HepG2 (cell line): ENCODE results near the gene DOCK4. TPM values are rescaled to one million over a fixed set of nuclear protein-coding genes. Genes with fewer than 3 reads are reported as not detected.
A peak's percentile ranks its signal among the peaks of the same experiment; 100 is the strongest.

Source experiments
- AHR ChIP-seq: IDR thresholded peaks from 2 replicates; pipeline ENCODE4 v1.6.1; 2018; ENCODE audit warnings: missing genetic modification reagents, missing compliant biosample characterization
- HMG20A ChIP-seq: IDR thresholded peaks from 2 replicates; pipeline ENCODE4 v1.6.1; 2016; ENCODE audit warnings: borderline replicate concordance
- KDM2A ChIP-seq: sonication (generic); formaldehyde crosslinking; IDR thresholded peaks from 2 replicates; pipeline ENCODE4 v1.4.0; 2020; ENCODE audit warnings: low read depth, missing genetic modification reagents, borderline replicate concordance
- MAZ ChIP-seq, 2 experiments: sonication (generic) in 1 of 2; formaldehyde crosslinking in 1 of 2; IDR thresholded peaks; 2 replicates each; pipeline versions ENCODE4 v1.5.0 to v1.6.1; 2012 to 2020; ENCODE audit warnings: low read depth in 2 of 2, mild to moderate bottlenecking in 2 of 2, borderline replicate concordance in 1 of 2, improper control_type of control experiment in 1 of 2, low read length in 1 of 2, missing genetic modification reagents in 1 of 2, moderate library complexity in 1 of 2
- MTA3 ChIP-seq: sonication (generic); formaldehyde crosslinking; IDR thresholded peaks from 2 replicates; pipeline ENCODE4 v1.4.0; 2020; ENCODE audit warnings: missing genetic modification reagents
- NONO ChIP-seq, 2 experiments: fragments of 450-650 bp in 1 of 2; sonication (generic) in 1 of 2; formaldehyde crosslinking in 1 of 2; IDR thresholded peaks in 1 of 2; conservative IDR thresholded peaks in 1 of 2; 2 replicates each; pipeline versions ENCODE4 v1.6.1 to v1.8.0; 2017 to 2022; ENCODE audit warnings: mild to moderate bottlenecking in 1 of 2, missing genetic modification reagents in 1 of 2, moderate library complexity in 1 of 2
- NRL ChIP-seq: sonication (generic); formaldehyde crosslinking; IDR thresholded peaks from 2 replicates; pipeline ENCODE4 v1.5.0; 2020; ENCODE audit warnings: missing genetic modification reagents, mild to moderate bottlenecking, moderate library complexity, borderline replicate concordance
- ZMAT3 ChIP-seq: sonication (generic); formaldehyde crosslinking; conservative IDR thresholded peaks from 2 replicates; pipeline ENCODE4 v1.7.0; 2021; ENCODE audit warnings: missing genetic modification reagents
- ZNF367 ChIP-seq: sonication (generic); formaldehyde crosslinking; IDR thresholded peaks from 2 replicates; pipeline ENCODE4 v1.4.0; 2020; ENCODE audit warnings: missing genetic modification reagents, borderline replicate concordance
- ZNF382 ChIP-seq: sonication (generic); formaldehyde crosslinking; IDR thresholded peaks from 2 replicates; pipeline ENCODE4 v1.5.0; 2020; ENCODE audit warnings: missing genetic modification reagents, mild to moderate bottlenecking, borderline replicate concordance
- ZSCAN22 ChIP-seq: sonication (generic); formaldehyde crosslinking; IDR thresholded peaks from 2 replicates; pipeline ENCODE4 v1.4.0; 2020; ENCODE audit warnings: mild to moderate bottlenecking, missing genetic modification reagents
- ZSCAN31 ChIP-seq: sonication (generic); formaldehyde crosslinking; IDR thresholded peaks from 2 replicates; pipeline ENCODE4 v1.5.0; 2020; ENCODE audit warnings: low read depth, mild to moderate bottlenecking, missing genetic modification reagents
- polyA plus RNA-seq, 8 experiments: library from polyadenylated mRNA; depleted of rRNA in 3 of 8; stranded (reverse) in 7 of 8; unstranded in 1 of 8; fragments of >200 nt; fragmentation: Illumina TruSeq in 4 of 8; extraction: Trizol in 4 of 8; gene quantifications; 2 replicates each; pipeline versions ENCODE4 v1.2.1 to v1.2.3, GENCODE V29; 2011 to 2016; ENCODE audit warnings: low read depth in 4 of 8, missing spikeins in 1 of 8, mixed read lengths in 1 of 8; ENCODE audit not compliant: insufficient read depth in 1 of 8
- total RNA-seq, 5 experiments: library from RNA; depleted of rRNA; stranded (reverse); fragments of >200 nt; fragmentation: Illumina TruSeq; extraction: Trizol; gene quantifications; 2 replicates each; pipeline ENCODE4 v1.2.3, GENCODE V29; 2016; ENCODE audit warnings: low read depth in 1 of 5
- TF ChIP-seq, protein P1 (sequence below): sonication (generic); formaldehyde crosslinking; IDR thresholded peaks from 2 replicates; pipeline ENCODE4 v1.4.0; 2020; ENCODE audit warnings: missing genetic modification reagents, mild to moderate bottlenecking, borderline replicate concordance
- TF ChIP-seq, protein P2 (sequence below): sonication (generic); formaldehyde crosslinking; IDR thresholded peaks from 2 replicates; pipeline ENCODE4 v1.5.0; 2020; ENCODE audit warnings: missing genetic modification reagents
- TF ChIP-seq, protein P3 (sequence below): sonication (generic); formaldehyde crosslinking; IDR thresholded peaks from 2 replicates; pipeline ENCODE4 v1.9.0; 2021; ENCODE audit warnings: mild to moderate bottlenecking, missing genetic modification reagents
- TF ChIP-seq, protein P4 (sequence below): sonication (generic); formaldehyde crosslinking; IDR thresholded peaks from 2 replicates; pipeline ENCODE4 v1.4.0; 2020; ENCODE audit warnings: missing genetic modification reagents

The DOCK4 gene
- total and polyA plus RNA-seq, 2 of the 13 experiments (the other 11 are each of a cell fraction or from before 2014, with no cell fraction given): 13.5 to 17.4 TPM

DNA sequence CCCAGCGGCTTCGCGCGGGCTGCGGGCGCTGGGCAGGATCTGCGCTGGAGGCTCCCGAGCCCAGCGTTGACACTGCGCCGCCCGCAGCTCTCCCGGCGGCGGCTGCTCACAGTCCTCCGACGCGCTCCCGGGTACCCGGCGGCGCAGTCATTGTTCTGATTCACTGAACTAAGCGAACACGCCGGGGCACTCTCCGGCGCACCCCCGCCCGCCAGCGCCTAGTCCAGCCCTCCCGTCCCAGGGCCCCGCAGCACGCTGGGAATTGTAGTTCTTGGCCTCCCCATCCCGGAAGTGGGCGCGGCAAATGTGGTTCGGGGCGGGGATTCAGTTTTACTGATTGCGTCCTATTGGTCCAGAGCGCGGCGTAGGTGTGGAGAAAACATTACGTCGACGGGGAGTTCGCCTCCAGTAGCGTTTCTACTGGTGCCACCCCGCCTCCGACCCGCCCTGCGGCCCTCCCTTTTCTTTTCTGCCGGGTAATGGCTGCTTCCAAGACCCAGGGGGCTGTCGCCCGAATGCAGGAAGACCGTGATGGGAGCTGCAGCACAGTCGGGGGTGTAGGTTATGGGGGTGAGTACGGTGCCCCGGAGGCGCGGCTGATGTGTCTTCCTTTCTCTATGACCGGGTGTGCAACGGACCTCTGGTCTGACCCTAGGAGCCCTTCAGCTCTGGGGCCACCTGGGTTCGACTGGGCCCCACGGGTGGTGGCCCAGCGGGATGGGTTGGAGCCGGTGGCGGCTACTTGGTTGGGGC lies at the start of gene DOCK4, which contains the start of gene ZNF277 (continued):
- TF ChIP-seq AHR (CRISPR knock-in tag) (no peak), MTA3 (CRISPR knock-in tag) (no peak), ZMAT3 (CRISPR knock-in tag) (no peak), NONO (IDR thresholded peaks at IDR 0.05) (no peak), NONO (CRISPR knock-in tag; conservative IDR thresholded peaks at IDR 0.05) (peak; percentile 85; the same call in 1 of the 2 replicates), NRL (CRISPR knock-in tag) (peak; percentile 35), ZSCAN22 (CRISPR knock-in tag) (no peak), ZSCAN31 (no peak), KDM2A (CRISPR knock-in tag) (no peak; the same call in none of the 2 replicates), ZNF382 (CRISPR knock-in tag) (no peak), MAZ (IDR thresholded peaks at IDR 0.05; ENCODE audit: borderline replicate concordance, low read depth, low read length) (peak; percentile 94), MAZ (CRISPR knock-in tag; IDR thresholded peaks at IDR 0.05; ENCODE audit: low read depth) (peak; percentile 92), HMG20A (no peak), ZNF367 (CRISPR knock-in tag) (no peak)
- TF ChIP-seq, protein P1, sequence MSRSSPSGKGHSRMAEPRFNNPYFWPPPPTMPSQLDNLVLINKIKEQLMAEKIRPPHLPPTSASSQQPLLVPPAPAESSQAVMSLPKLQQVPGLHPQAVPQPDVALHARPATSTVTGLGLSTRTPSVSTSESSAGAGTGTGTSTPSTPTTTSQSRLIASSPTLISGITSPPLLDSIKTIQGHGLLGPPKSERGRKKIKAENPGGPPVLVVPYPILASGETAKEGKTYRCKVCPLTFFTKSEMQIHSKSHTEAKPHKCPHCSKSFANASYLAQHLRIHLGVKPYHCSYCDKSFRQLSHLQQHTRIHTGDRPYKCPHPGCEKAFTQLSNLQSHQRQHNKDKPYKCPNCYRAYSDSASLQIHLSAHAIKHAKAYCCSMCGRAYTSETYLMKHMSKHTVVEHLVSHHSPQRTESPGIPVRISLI (CRISPR knock-in tag): no peak; the same call in 1 of the 2 replicates
- TF ChIP-seq, protein P2, sequence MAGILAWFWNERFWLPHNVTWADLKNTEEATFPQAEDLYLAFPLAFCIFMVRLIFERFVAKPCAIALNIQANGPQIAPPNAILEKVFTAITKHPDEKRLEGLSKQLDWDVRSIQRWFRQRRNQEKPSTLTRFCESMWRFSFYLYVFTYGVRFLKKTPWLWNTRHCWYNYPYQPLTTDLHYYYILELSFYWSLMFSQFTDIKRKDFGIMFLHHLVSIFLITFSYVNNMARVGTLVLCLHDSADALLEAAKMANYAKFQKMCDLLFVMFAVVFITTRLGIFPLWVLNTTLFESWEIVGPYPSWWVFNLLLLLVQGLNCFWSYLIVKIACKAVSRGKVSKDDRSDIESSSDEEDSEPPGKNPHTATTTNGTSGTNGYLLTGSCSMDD: no peak
- TF ChIP-seq, protein P3, sequence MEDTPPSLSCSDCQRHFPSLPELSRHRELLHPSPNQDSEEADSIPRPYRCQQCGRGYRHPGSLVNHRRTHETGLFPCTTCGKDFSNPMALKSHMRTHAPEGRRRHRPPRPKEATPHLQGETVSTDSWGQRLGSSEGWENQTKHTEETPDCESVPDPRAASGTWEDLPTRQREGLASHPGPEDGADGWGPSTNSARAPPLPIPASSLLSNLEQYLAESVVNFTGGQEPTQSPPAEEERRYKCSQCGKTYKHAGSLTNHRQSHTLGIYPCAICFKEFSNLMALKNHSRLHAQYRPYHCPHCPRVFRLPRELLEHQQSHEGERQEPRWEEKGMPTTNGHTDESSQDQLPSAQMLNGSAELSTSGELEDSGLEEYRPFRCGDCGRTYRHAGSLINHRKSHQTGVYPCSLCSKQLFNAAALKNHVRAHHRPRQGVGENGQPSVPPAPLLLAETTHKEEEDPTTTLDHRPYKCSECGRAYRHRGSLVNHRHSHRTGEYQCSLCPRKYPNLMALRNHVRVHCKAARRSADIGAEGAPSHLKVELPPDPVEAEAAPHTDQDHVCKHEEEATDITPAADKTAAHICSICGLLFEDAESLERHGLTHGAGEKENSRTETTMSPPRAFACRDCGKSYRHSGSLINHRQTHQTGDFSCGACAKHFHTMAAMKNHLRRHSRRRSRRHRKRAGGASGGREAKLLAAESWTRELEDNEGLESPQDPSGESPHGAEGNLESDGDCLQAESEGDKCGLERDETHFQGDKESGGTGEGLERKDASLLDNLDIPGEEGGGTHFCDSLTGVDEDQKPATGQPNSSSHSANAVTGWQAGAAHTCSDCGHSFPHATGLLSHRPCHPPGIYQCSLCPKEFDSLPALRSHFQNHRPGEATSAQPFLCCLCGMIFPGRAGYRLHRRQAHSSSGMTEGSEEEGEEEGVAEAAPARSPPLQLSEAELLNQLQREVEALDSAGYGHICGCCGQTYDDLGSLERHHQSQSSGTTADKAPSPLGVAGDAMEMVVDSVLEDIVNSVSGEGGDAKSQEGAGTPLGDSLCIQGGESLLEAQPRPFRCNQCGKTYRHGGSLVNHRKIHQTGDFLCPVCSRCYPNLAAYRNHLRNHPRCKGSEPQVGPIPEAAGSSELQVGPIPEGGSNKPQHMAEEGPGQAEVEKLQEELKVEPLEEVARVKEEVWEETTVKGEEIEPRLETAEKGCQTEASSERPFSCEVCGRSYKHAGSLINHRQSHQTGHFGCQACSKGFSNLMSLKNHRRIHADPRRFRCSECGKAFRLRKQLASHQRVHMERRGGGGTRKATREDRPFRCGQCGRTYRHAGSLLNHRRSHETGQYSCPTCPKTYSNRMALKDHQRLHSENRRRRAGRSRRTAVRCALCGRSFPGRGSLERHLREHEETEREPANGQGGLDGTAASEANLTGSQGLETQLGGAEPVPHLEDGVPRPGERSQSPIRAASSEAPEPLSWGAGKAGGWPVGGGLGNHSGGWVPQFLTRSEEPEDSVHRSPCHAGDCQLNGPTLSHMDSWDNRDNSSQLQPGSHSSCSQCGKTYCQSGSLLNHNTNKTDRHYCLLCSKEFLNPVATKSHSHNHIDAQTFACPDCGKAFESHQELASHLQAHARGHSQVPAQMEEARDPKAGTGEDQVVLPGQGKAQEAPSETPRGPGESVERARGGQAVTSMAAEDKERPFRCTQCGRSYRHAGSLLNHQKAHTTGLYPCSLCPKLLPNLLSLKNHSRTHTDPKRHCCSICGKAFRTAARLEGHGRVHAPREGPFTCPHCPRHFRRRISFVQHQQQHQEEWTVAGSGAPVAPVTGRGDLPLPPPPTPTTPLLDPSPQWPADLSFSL (CRISPR knock-in tag): no peak
- TF ChIP-seq, protein P4, sequence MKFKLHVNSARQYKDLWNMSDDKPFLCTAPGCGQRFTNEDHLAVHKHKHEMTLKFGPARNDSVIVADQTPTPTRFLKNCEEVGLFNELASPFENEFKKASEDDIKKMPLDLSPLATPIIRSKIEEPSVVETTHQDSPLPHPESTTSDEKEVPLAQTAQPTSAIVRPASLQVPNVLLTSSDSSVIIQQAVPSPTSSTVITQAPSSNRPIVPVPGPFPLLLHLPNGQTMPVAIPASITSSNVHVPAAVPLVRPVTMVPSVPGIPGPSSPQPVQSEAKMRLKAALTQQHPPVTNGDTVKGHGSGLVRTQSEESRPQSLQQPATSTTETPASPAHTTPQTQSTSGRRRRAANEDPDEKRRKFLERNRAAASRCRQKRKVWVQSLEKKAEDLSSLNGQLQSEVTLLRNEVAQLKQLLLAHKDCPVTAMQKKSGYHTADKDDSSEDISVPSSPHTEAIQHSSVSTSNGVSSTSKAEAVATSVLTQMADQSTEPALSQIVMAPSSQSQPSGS: no peak
